Measurements from ENCODE around the gene HOXD9. TPM values are rescaled to one million over a fixed set of nuclear protein-coding genes. Genes with fewer than 3 reads are reported as not detected.

HOXD9 gene
- total and polyA plus RNA-seq, 2 of the 8 experiments (the other 6 are each of a cell fraction or from before 2014, with no cell fraction given), result not detected

GRCh38 chr2:176170602-176171305 lies 48.2 kb downstream of the HOXD9 start:
- Histone ChIP-seq H3K79me2 (ENCODE audit: control insufficient read depth in 1 of 2, insufficient read depth in 2 of 2, low read length in 2 of 2) (no peaks in the 10 kb centered on the region), H3K4me2 (ENCODE audit: insufficient read depth in 1 of 2, low read depth in 2 of 2, low read length in 2 of 2) (peak overlapping the region; percentile 76 to 81; a peak in 2 of 4 replicates), H3K23me2 (ENCODE audit: low read depth, low read length) (peaks cover 3% of the 10 kb centered on the region; the same call in 1 of the 2 replicates), H3K4me1 (replicated peaks in 1 of 4; ENCODE audit: control insufficient read depth in 3 of 4, insufficient read depth in 4 of 4, low read length in 3 of 4) (peaks cover 3 to 21% (median 15%) of the 10 kb centered on the region in 4 experiments), H3K9me3 (ENCODE audit: insufficient read depth in 2 of 2, low read depth in 1 of 2, low read length in 1 of 2) (no peaks in the 10 kb centered on the region), H4K5ac (ENCODE audit: insufficient read length, low read depth, low read length) (no peak overlapping the region), H2BK5ac (ENCODE audit: low read depth, low read length) (no peak overlapping the region; the same call in 1 of the 2 replicates), H2BK12ac (ENCODE audit: low read depth, low read length) (peak overlapping the region; percentile 50; the same call in 1 of the 2 replicates), H2BK120ac (replicated peaks; ENCODE audit: low read depth, low read length) (no peak overlapping the region), H3K18ac (ENCODE audit: extremely low read depth, low read length) (no peak overlapping the region), H2AK5ac (ENCODE audit: low read depth, low read length) (no peak overlapping the region), H2AFZ (ENCODE audit: low read length) (no peak overlapping the region), H2BK15ac (ENCODE audit: low read length) (no peak overlapping the region; the same call in 1 of the 2 replicates), H3K36me3 (ENCODE audit: control insufficient read depth in 2 of 4, insufficient read depth in 4 of 4, low read length in 3 of 4) (no peaks in the 10 kb centered on the region; a peak in 1 of 8 replicates), H3K9ac (replicated peaks in 1 of 4; ENCODE audit: extremely low read depth in 1 of 4, low read depth in 3 of 4, low read length in 3 of 4) (no peak overlapping the region), H3K27ac (ENCODE audit: low read depth, low read length) (no peak overlapping the region), H2BK20ac (ENCODE audit: low read length) (no peak overlapping the region), H4K20me1 (replicated peaks in 1 of 2; ENCODE audit: control insufficient read depth in 1 of 2, insufficient read depth in 2 of 2, low read length in 2 of 2) (peaks cover under 1 to 35% of the 10 kb centered on the region in 2 experiments), H3K27me3 (replicated peaks in 1 of 4; ENCODE audit: control insufficient read depth in 3 of 4, extremely low read depth in 1 of 4, insufficient read depth in 3 of 4, low read length in 3 of 4) (peaks cover 92 to 100% (median 99%) of the 10 kb centered on the region in 4 experiments), H3K14ac (ENCODE audit: insufficient read length) (no peak overlapping the region), H3K4ac (replicated peaks; ENCODE audit: insufficient read length, low read depth, low read length) (no peak overlapping the region), H3K23ac (ENCODE audit: insufficient read length) (no peak overlapping the region), H3K79me1 (ENCODE audit: low read depth, low read length) (no peaks in the 10 kb centered on the region), H4K91ac (replicated peaks; ENCODE audit: insufficient read length, low read length) (no peak overlapping the region), H4K8ac (ENCODE audit: extremely low read depth, insufficient read depth, low read length) (no peak overlapping the region; the same call in 1 of the 2 replicates), H3K56ac (replicated peaks; ENCODE audit: insufficient read length, low read depth, low read length) (no peak overlapping the region), H3K4me3 (ENCODE audit: extremely low read depth in 1 of 4, insufficient read depth in 2 of 4, low read depth in 3 of 4, low read length in 4 of 4) (no peak overlapping the region)
- TF ChIP-seq JUND (IDR thresholded peaks at IDR 0.05; ENCODE audit: low read length), result no peak
- 14% methylated on average over 1 of the region's 1 CpG; no CpG with 5 or more reads in 1 of the 2 experiments for WGBS, 2 experiments (ENCODE audit: extremely low coverage in 1 of 2, insufficient coverage in 1 of 2, insufficient read length in 1 of 2, insufficient replicate concordance in 2 of 2, low coverage in 1 of 2, low lambda C conversion rate in 2 of 2, missing lambda C conversion rate in 1 of 2)
- POLR2A ChIA-PET (ENCODE audit: partially characterized antibody), result interaction anchor here (1.2 to 1.3 kb wide), 2 partner anchors 10 to 14 kb away, joined by 3 to 7 read pairs; no protein-coding TSS in a partner anchor
- no peak for FAIRE-seq
- peak in 1 of 2 experiments; percentile 43 for DNase-seq (ENCODE audit: low read depth in 1 of 2, low spot score in 2 of 2)
- CTCF ChIA-PET (ENCODE audit: partially characterized antibody), result interaction anchor here (0.9 to 7.5 kb wide), 7 partner anchors 8 to 482 kb away, joined by 3 to 60 read pairs (median 4); partner anchors contain the start of gene HOXD1
